Heart right ventricle (tissue), 16 donors: ENCODE results near the gene PAFAH1B1. TPM values are rescaled to one million over a fixed set of nuclear protein-coding genes. Genes with fewer than 3 reads are reported as not detected.

Source experiments
- ATAC-seq, 8 donors: fragments of 200-7000 bp; cut with Tn5 transposase; one replicate each; pipeline ENCODE4 v1.9.1; 2020; ENCODE audit warnings: mild to moderate bottlenecking in 8 of 8, moderate library complexity in 8 of 8, moderate number of reproducible peaks in 1 of 8
- DNase-seq, 2 donors: peaks; one replicate each; pipeline ENCODE4 v3.0.0-alpha.2; 2020
- H3K27ac ChIP-seq, 10 donors: fragments of 200-600 bp; sonication (generic) in 2 of 10; one replicate each; pipeline versions ENCODE4 v1.5.0 to v1.8.0; 2020 to 2022; ENCODE audit warnings: mild to moderate bottlenecking in 3 of 10
- H3K27me3 ChIP-seq, 7 donors: fragments of 200-600 bp; one replicate each; pipeline ENCODE4 v1.8.0; 2021 to 2022; ENCODE audit warnings: mild to moderate bottlenecking in 2 of 7
- H3K36me3 ChIP-seq, 9 donors: fragments of 200-600 bp; sonication (generic) in 1 of 9; one replicate each; pipeline versions ENCODE4 v1.5.0 to v1.8.0; 2020 to 2022; ENCODE audit warnings: mild to moderate bottlenecking in 2 of 9
- H3K4me1 ChIP-seq, 9 donors: fragments of 200-600 bp; sonication (generic) in 1 of 9; one replicate each; pipeline versions ENCODE4 v1.5.0 to v1.8.0; 2020 to 2022; ENCODE audit warnings: mild to moderate bottlenecking in 4 of 9
- H3K4me3 ChIP-seq, 10 donors: fragments of 200-600 bp; sonication (generic) in 2 of 10; one replicate each; pipeline versions ENCODE4 v1.5.0 to v1.8.0; 2020 to 2022; ENCODE audit warnings: mild to moderate bottlenecking in 7 of 10, moderate library complexity in 2 of 10
- H3K9me3 ChIP-seq, 11 donors: fragments of 200-600 bp in 10 of 11; sonication (generic) in 2 of 11; one replicate each; pipeline versions ENCODE4 v1.5.0 to v1.8.0; 2013 to 2022; ENCODE audit warnings: mild to moderate bottlenecking in 2 of 11, control low read depth in 1 of 11, moderate library complexity in 1 of 11
- CTCF ChIP-seq, 9 donors: fragments of 200-600 bp; sonication (generic) in 2 of 9; IDR thresholded peaks; one replicate each; pipeline versions ENCODE4 v1.5.0 to v1.8.0; 2021 to 2022; ENCODE audit warnings: antibody characterized with exemption in 9 of 9, mild to moderate bottlenecking in 5 of 9, moderate library complexity in 1 of 9
- WGBS, 2 donors: extraction: QIAGEN DNeasy Blood & Tissue Kit; methylation state at CpG; one replicate each; pipeline ENCODE4 v1.1.7; 2013; ENCODE audit warnings: inconsistent platforms in 1 of 2; 5-methylcytosine and 5-hydroxymethylcytosine counted together
- intact Hi-C, 10 donors: fragments of 100-400 bp; cut with DNase I; formaldehyde crosslinking; loops; one replicate each; pipeline versions ENCODE4 v1.11.1 to v1.14.2; 2022
- polyA plus RNA-seq, 2 donors: library from polyadenylated mRNA; stranded (reverse); fragments of 200-250 nt; gene quantifications; one replicate each; pipeline ENCODE4 v1.2.3, GENCODE V29; 2013
- total RNA-seq, 10 donors: library from RNA; stranded (reverse); fragmentation: NEBNext Ultra II Directional in 3 of 10; extraction: Animal tissue kit (Norgen Biotek cat#: 25700) in 3 of 10; gene quantifications; one replicate each; pipeline versions ENCODE4 v1.2.1 to v1.2.4, GENCODE V29; 2021 to 2023
- donor health status: Arrhythmogenic right ventricular cardiomyopathy.
- donor health status: ischemic (EF 13 %, LVEDD 7.1; RV severe dilation, severe dysfunction).
- donor health status: healthy with polysubstance abuse.
- donor health status: DM: no; HTN: yes; CAD: no.
- donor health status: DM: no; HTN: no; CAD: no.
- donor health status: ischemic (EF 25% LVEDD 6.9; RV normal size, moderate dysfunction).
- donor health status: ischemic (EF 25% LVEDD 5.7; RV mildly dilated, moderate dysfunction).
- donor health status: healthy.
- donor health status: DM: yes; HTN: yes; CAD: no.
- donor health status: Ischemic cardiomyopathy.
- donor health status: ischemic (EF 35%, LVEDD 5.7; RV mildly dilated, moderate dysfunction).
- donor health status: nonischemic (EF 11% LVEDD 7.7; RV severe dilation, severe dysfunction).
- donor health status: DM: yes; HTN: yes; CAD: no.
- donor health status: PGD.
- donor health status: ischemic (EF 29% LVEDD 5.4; RV normal size, mild dysfunction).
- donor health status: nonischemic (EF 23%, LVEDD 6.1; RV moderate dilation, normal function).

PAFAH1B1 gene
- total and polyA plus RNA-seq, 12 donors = 39.3 to 155 (median 130) TPM

GRCh38 chr17:2703181-2703580 is 109.7 kb downstream of the PAFAH1B1 start:
- intact Hi-C loops = loop anchor here in 1 of 10 donors (10.0 kb wide), 1 partner anchor 308 kb away; no protein-coding TSS in a partner anchor
- peaks cover 5 to 64% (median 47%) of the 10 kb centered on the region in 9 donors for H3K36me3 ChIP-seq

DNA sequence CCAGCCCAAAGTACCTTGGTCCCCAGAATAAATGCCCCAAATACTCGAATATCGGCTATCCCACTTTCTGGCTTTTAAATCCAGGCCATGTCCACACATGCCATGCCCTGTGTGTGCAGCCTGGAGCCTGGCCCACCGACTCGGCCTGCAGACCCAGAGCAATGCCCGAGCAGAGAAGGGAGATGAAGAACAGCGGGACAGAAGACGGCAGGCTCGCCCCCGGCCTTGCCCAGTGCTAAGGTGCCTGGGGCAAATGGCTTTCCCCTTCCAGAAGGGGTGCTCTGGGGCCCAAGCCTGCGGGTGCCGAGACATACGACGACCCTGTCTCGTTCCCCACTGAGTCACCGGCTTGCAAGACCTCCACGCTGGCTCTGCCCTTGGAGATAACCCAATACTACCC is 110.2 kb downstream of the PAFAH1B1 start:
- H3K4me1 ChIP-seq = peaks cover 6 to 45% (median 27%) of the 10 kb centered on the region in 9 donors
- peak overlapping the region in 3 of 10 donors; percentile 40 to 92 (median 52) for H3K27ac ChIP-seq
- no peak for TF ChIP-seq CTCF (IDR thresholded peaks at IDR 0.05)
- H3K4me3 ChIP-seq = no peak overlapping the region
- ATAC-seq (no peak), DNase-seq (no peak)
- no peaks in the 10 kb centered on the region for H3K27me3 ChIP-seq
- peaks cover 5 to 60% (median 47%) of the 10 kb centered on the region in 9 donors for H3K36me3 ChIP-seq
- H3K9me3 ChIP-seq = no peaks in the 10 kb centered on the region
- intact Hi-C loops = loop anchor here in 1 of 10 donors (10.0 kb wide), 1 partner anchor 309 kb away; no protein-coding TSS in a partner anchor
- 84 to 87% methylated on average over 15 to 16 of the region's 16 CpGs for WGBS, 2 donors

More at GRCh38 chr17:2703181-2703580, 109.7 kb downstream of the PAFAH1B1 start:
- Histone ChIP-seq H3K27ac (peak overlapping the region in 1 of 10 donors; percentile 92), H3K9me3 (no peaks in the 10 kb centered on the region), H3K4me1 (peaks cover 2 to 41% (median 23%) of the 10 kb centered on the region in 9 donors), H3K4me3 (no peak overlapping the region), H3K27me3 (no peaks in the 10 kb centered on the region)
- TF ChIP-seq CTCF (IDR thresholded peaks at IDR 0.05) = no peak
- 89 to 93% methylated on average over 20 of the region's 20 CpGs for whole genome bisulfite sequencing, 2 donors
- ATAC-seq (no peak), DNase-seq (no peak)

- DNase-seq (no peak), ATAC-seq (no peak)
- Histone ChIP-seq H3K4me3 (no peak overlapping the region), H3K36me3 (peaks cover 0 to 53% (median 41%) of the 10 kb centered on the region in 9 donors), H3K27me3 (no peaks in the 10 kb centered on the region), H3K9me3 (no peaks in the 10 kb centered on the region), H3K4me1 (peaks cover 10 to 52% (median 34%) of the 10 kb centered on the region in 9 donors), H3K27ac (peak overlapping the region in 4 of 10 donors; percentile 21 to 92 (median 46))
- intact Hi-C loops = loop anchor here in 1 of 10 donors (10.0 kb wide), 1 partner anchor 309 kb away; no protein-coding TSS in a partner anchor
- TF ChIP-seq CTCF (IDR thresholded peaks at IDR 0.05) = no peak
- 70 to 74% methylated on average over 37 to 38 of the region's 38 CpGs for WGBS, 2 donors
Measured at GRCh38 chr17:2704031-2704889, 110.8 kb downstream of the PAFAH1B1 start.

DNA sequence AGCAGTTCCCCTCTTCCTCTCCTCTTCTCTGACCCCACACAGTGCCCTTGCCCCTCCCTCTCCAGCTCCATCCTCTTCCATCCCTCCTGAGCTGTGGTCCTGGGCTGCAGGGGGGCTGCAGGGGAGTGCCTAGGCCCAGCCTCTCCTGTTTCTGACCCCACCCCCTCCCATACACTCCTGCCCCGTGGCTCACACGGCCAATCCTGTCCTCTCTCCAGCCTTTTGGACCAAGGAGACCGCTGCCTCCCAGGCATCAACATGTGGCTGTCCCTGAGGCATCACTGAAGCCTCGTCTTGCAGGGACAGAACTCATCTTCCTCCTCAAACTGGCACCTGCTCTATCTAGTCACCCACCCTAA is 111.4 kb downstream of the PAFAH1B1 start:
- DNase-seq (no peak), ATAC-seq (no peak)
- peak overlapping the region in 2 of 10 donors; percentile 52 to 92 for H3K27ac ChIP-seq
- H3K4me3 ChIP-seq = no peak overlapping the region
- TF ChIP-seq CTCF (IDR thresholded peaks at IDR 0.05) = no peak
- H3K9me3 ChIP-seq = no peaks in the 10 kb centered on the region
- no peaks in the 10 kb centered on the region for H3K27me3 ChIP-seq
- H3K4me1 ChIP-seq = peaks cover 10 to 58% (median 40%) of the 10 kb centered on the region in 9 donors
- whole genome bisulfite sequencing, 2 donors = 54 to 59% methylated on average over 4 of the region's 4 CpGs
- intact Hi-C loops = loop anchor here in 1 of 10 donors (10.0 kb wide), 1 partner anchor 310 kb away; no protein-coding TSS in a partner anchor
- H3K36me3 ChIP-seq = peaks cover 0 to 47% (median 38%) of the 10 kb centered on the region in 9 donors
